ENCODE data around the gene CPEB4. TPM values are rescaled to one million over a fixed set of nuclear protein-coding genes. Genes with fewer than 3 reads are reported as not detected.
A peak's percentile ranks its signal among the peaks of the same experiment; 100 is the strongest.

Gene CPEB4
- total and polyA plus RNA-seq, 2 experiments from 2014 or later, result 5.9 to 10.2 TPM

GRCh38 chr5:173841710-173842109 is 46.4 kb upstream of the CPEB4 start:
- Histone ChIP-seq H3K4me2 (no peak overlapping the region), H3K4me3 (no peak overlapping the region), H3K9me2 (ENCODE audit: insufficient read depth) (peaks cover 4% of the 10 kb centered on the region; the same call in 1 of the 2 replicates), H3K79me2 (replicated peaks; ENCODE audit: insufficient read depth) (no peaks in the 10 kb centered on the region), H3K27ac (ENCODE audit: low read depth) (no peak overlapping the region), H3K27me3 (ENCODE audit: insufficient read depth) (no peaks in the 10 kb centered on the region), H3K36me3 (ENCODE audit: insufficient read depth) (no peaks in the 10 kb centered on the region), H3K4me1 (ENCODE audit: insufficient read depth) (peaks cover 5% of the 10 kb centered on the region; the same call in 1 of the 2 replicates), H2AFZ (peak overlapping the region; percentile 76), H4K20me1 (replicated peaks; ENCODE audit: insufficient read depth) (no peaks in the 10 kb centered on the region), H3F3A (replicated peaks; ENCODE audit: low read depth) (no peaks in the 10 kb centered on the region)
- Mint-ChIP-seq H3K9me3 (0 out of 3 replicates have a peak, but pooled peaks cover 2% of the 10 kb centered on the region), H3K27ac (no peak overlapping the region), H3K27me3 (ENCODE audit: insufficient read depth, low read depth, poor library complexity) (peaks cover 2% of the 10 kb centered on the region), H3K4me3 (no peak overlapping the region), H3K36me3 (ENCODE audit: low read depth) (no peaks in the 10 kb centered on the region), H3K4me1 (peaks cover 8% of the 10 kb centered on the region)
- ATAC-seq (no peak), DNase-seq (ENCODE audit: low spot score) (no peak)
- no peak for TF ChIP-seq EZH2 (IDR thresholded peaks at IDR 0.05; ENCODE audit: low read depth, unreplicated experiment)
- no peak for TF ChIP-seq POLR2AphosphoS5 (IDR thresholded peaks at IDR 0.05; ENCODE audit: low read depth)
- TF ChIP-seq ZNF114 (CRISPR knock-in tag; IDR thresholded peaks at IDR 0.05), result no peak
- no peak for TF ChIP-seq JUNB (IDR thresholded peaks at IDR 0.05; ENCODE audit: unreplicated experiment)
- TF ChIP-seq STAT1 (IDR thresholded peaks at IDR 0.05; ENCODE audit: unreplicated experiment), result no peak
- no peak for TF ChIP-seq ETS1 (IDR thresholded peaks at IDR 0.05)

DNA sequence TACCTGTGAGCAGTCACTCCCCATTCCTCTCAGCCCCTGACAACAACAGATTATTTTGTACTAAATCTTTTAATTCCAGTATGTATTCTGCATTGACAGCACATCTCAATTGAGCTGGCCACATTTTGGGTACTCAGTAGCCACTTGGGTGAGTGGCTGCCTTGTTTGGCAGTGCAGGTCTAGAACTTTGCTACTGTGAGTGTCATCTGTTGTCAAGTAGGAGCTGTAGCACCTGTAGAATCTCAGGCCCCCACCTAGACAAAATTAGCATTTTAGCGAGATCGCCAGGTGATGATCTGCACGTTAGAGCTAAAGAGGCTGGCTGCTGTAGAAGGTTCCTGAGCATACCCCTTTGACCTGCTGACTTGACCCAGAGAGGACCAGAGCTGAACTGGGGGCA is 44.4 kb upstream of the CPEB4 start:
- Histone ChIP-seq H3K4me1 (ENCODE audit: insufficient read depth) (peaks cover 5% of the 10 kb centered on the region; the same call in 1 of the 2 replicates), H3F3A (replicated peaks; ENCODE audit: low read depth) (no peaks in the 10 kb centered on the region), H3K4me3 (no peak overlapping the region), H4K20me1 (replicated peaks; ENCODE audit: insufficient read depth) (no peaks in the 10 kb centered on the region), H3K27me3 (ENCODE audit: insufficient read depth) (no peaks in the 10 kb centered on the region), H3K4me2 (no peak overlapping the region), H3K36me3 (ENCODE audit: insufficient read depth) (no peaks in the 10 kb centered on the region; the same call in 1 of the 2 replicates), H3K79me2 (replicated peaks; ENCODE audit: insufficient read depth) (no peaks in the 10 kb centered on the region), H2AFZ (no peak overlapping the region), H3K9me2 (ENCODE audit: insufficient read depth) (peaks cover 4% of the 10 kb centered on the region; the same call in 1 of the 2 replicates), H3K27ac (ENCODE audit: low read depth) (no peak overlapping the region)
- DNase-seq (ENCODE audit: low spot score), result no peak
- Mint-ChIP-seq H3K27ac (no peak overlapping the region), H3K27me3 (ENCODE audit: insufficient read depth, low read depth, poor library complexity) (peaks cover 2% of the 10 kb centered on the region), H3K9me3 (peaks cover 16% of the 10 kb centered on the region), H3K36me3 (ENCODE audit: low read depth) (peaks cover 5% of the 10 kb centered on the region; the same call in 1 of the 3 replicates), H3K4me3 (no peak overlapping the region), H3K4me1 (peaks cover 8% of the 10 kb centered on the region)
- no peak for ATAC-seq
- TF ChIP-seq STAT1 (IDR thresholded peaks at IDR 0.05; ENCODE audit: unreplicated experiment), result no peak
- TF ChIP-seq EZH2 (IDR thresholded peaks at IDR 0.05; ENCODE audit: low read depth, unreplicated experiment), result no peak
- no peak for TF ChIP-seq REST (IDR thresholded peaks at IDR 0.05; ENCODE audit: unreplicated experiment)
- TF ChIP-seq EZH2phosphoT487 (IDR thresholded peaks at IDR 0.05; ENCODE audit: unreplicated experiment), result no peak
- TF ChIP-seq ZNF331 (CRISPR knock-in tag; IDR thresholded peaks at IDR 0.05; ENCODE audit: low read depth), result no peak
- TF ChIP-seq POLR2AphosphoS5 (IDR thresholded peaks at IDR 0.05; ENCODE audit: low read depth), result no peak
- TF ChIP-seq CREB1 (CRISPR knock-in tag; IDR thresholded peaks at IDR 0.05; ENCODE audit: low read depth), result no peak
- TF ChIP-seq ZNF114 (CRISPR knock-in tag; IDR thresholded peaks at IDR 0.05), result no peak
- TF ChIP-seq, protein P1, sequence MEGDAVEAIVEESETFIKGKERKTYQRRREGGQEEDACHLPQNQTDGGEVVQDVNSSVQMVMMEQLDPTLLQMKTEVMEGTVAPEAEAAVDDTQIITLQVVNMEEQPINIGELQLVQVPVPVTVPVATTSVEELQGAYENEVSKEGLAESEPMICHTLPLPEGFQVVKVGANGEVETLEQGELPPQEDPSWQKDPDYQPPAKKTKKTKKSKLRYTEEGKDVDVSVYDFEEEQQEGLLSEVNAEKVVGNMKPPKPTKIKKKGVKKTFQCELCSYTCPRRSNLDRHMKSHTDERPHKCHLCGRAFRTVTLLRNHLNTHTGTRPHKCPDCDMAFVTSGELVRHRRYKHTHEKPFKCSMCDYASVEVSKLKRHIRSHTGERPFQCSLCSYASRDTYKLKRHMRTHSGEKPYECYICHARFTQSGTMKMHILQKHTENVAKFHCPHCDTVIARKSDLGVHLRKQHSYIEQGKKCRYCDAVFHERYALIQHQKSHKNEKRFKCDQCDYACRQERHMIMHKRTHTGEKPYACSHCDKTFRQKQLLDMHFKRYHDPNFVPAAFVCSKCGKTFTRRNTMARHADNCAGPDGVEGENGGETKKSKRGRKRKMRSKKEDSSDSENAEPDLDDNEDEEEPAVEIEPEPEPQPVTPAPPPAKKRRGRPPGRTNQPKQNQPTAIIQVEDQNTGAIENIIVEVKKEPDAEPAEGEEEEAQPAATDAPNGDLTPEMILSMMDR (conservative IDR thresholded peaks at IDR 0.05; ENCODE audit: low read depth in 2 of 2), result no peak
- no peak for TF ChIP-seq JUNB (IDR thresholded peaks at IDR 0.05; ENCODE audit: unreplicated experiment)
